Aorta (tissue), 5 donors: ENCODE measurements around the gene HSPG2. TPM values are rescaled to one million over a fixed set of nuclear protein-coding genes. Genes with fewer than 3 reads are reported as not detected.
A peak's percentile ranks its signal among the peaks of the same experiment; 100 is the strongest.

ENCODE experiments used
- ATAC-seq: fragments of 200-7000 bp; cut with Tn5 transposase; one replicate; pipeline ENCODE4 v1.9.1; 2022; ENCODE audit warnings: moderate library complexity; ENCODE audit not compliant: low FRiP score
- DNase-seq, 2 donors: peaks; one replicate each; pipeline ENCODE4 v3.0.0-alpha.2; 2020
- H3K27ac ChIP-seq, 2 donors: one replicate each; pipeline ENCODE4 v1.5.1; 2013; ENCODE audit warnings: low read length in 2 of 2, mild to moderate bottlenecking in 2 of 2, moderate library complexity in 2 of 2, control low read depth in 1 of 2, inconsistent platforms in 1 of 2, low read depth in 1 of 2
- H3K27me3 ChIP-seq, 2 donors: one replicate each; pipeline ENCODE4 v1.6.1; 2013; ENCODE audit warnings: control low read depth in 1 of 2, low read length in 1 of 2, mild to moderate bottlenecking in 1 of 2, moderate library complexity in 1 of 2; ENCODE audit not compliant: insufficient read depth in 2 of 2, control insufficient read depth in 1 of 2
- H3K36me3 ChIP-seq, 2 donors: one replicate each; pipeline ENCODE4 v1.6.1; 2013; ENCODE audit warnings: control low read depth in 1 of 2, low read length in 1 of 2, mild to moderate bottlenecking in 1 of 2; ENCODE audit not compliant: insufficient read depth in 2 of 2, control insufficient read depth in 1 of 2
- H3K4me1 ChIP-seq, 2 donors: one replicate each; pipeline ENCODE4 v1.6.1; 2013; ENCODE audit warnings: low read length in 2 of 2, control low read depth in 1 of 2, mild to moderate bottlenecking in 1 of 2, moderate library complexity in 1 of 2; ENCODE audit not compliant: insufficient read depth in 2 of 2, control insufficient read depth in 1 of 2
- H3K4me3 ChIP-seq, 2 donors: one replicate each; pipeline ENCODE4 v1.5.1; 2013; ENCODE audit warnings: low read length in 2 of 2, control low read depth in 1 of 2, mild to moderate bottlenecking in 1 of 2
- H3K9me3 ChIP-seq: one replicate; pipeline ENCODE4 v1.6.1; 2013; ENCODE audit warnings: mild to moderate bottlenecking, low read length; ENCODE audit not compliant: control insufficient read depth
- WGBS, 2 donors: extraction: QIAGEN DNeasy Blood & Tissue Kit; methylation state at CpG; one replicate each; pipeline ENCODE4 v1.1.7; 2013; 5-methylcytosine and 5-hydroxymethylcytosine counted together
- intact Hi-C, 2 donors: fragments of 100-400 bp; cut with DNase I; formaldehyde crosslinking; loops; one replicate each; pipeline versions ENCODE4 v1.14.2 to v1.15.0; 2022
- polyA plus RNA-seq, 2 donors: library from polyadenylated mRNA; stranded (reverse); fragments of 200-250 nt; gene quantifications; one replicate each; pipeline ENCODE4 v1.2.3, GENCODE V29; 2013
- total RNA-seq, 2 donors: library from RNA; stranded (reverse); fragmentation: NEBNext Ultra II Directional; extraction: Animal tissue kit (Norgen Biotek cat#: 25700); gene quantifications; one replicate each; pipeline ENCODE4 v1.2.1, GENCODE V29; 2021
- donor health status: healthy with polysubstance abuse.
- donor health status: Bipolar disorder and iron deficiency.
- donor health status: DM: no; HTN: no; CAD: no.
- donor health status: DM: no; HTN: no; CAD: no.
- donor health status: DM: yes; HTN: yes; CAD: no.

Gene HSPG2
- total and polyA plus RNA-seq, 4 donors: 49.1 to 1,205 (median 568) TPM

DNA sequence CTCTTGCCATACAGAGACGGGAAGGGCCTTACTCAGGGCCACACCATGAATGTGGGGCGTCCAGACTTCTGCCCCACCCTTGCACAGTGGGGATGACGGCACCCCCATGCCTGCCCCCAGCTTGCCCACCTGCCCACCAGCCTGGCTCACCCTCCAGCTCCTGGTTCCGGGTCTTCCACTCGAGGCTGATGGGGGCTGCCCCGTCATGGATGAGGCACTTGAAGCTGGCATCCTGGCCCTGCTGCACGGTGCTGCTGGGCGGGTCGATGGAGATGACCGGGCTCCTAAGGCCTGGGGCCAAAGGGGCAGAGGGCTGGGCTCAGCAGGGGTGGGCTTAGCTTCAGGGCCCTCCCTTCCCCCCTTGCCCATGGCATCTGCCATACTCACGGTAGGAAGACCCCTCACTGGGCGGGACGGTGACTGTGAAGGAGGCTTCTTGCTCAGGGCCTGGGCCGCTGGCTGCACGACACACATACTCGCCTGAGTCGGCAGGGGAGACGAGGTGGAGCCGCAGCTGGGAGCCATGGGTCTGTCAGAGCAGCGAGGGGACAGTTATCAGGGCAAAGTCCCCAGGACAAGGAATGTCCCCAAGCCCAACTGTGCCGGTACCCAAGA lies 95.2 kb downstream of the HSPG2 start:
- H3K36me3 ChIP-seq: peaks cover under 1 to 19% of the 10 kb centered on the region in 2 donors
- WGBS, 2 donors: 87% methylated on average over 21 of the region's 21 CpGs
- H3K4me3 ChIP-seq: no peak overlapping the region
- no peaks in the 10 kb centered on the region for H3K9me3 ChIP-seq
- DNase-seq (peak in 1 of 2 donors; percentile 73), ATAC-seq (no peak)
- no peak overlapping the region for H3K27ac ChIP-seq
- H3K27me3 ChIP-seq: no peaks in the 10 kb centered on the region
- H3K4me1 ChIP-seq: no peaks in the 10 kb centered on the region
- intact Hi-C loops: no loop called here

GRCh38 chr1:21840981-21841380 lies 96.1 kb downstream of the HSPG2 start:
- H3K4me3 ChIP-seq: no peak overlapping the region
- 90 to 91% methylated on average over 13 of the region's 13 CpGs for WGBS, 2 donors
- no peaks in the 10 kb centered on the region for H3K9me3 ChIP-seq
- H3K27me3 ChIP-seq: no peaks in the 10 kb centered on the region
- peaks cover 0 to 22% of the 10 kb centered on the region in 2 donors for H3K36me3 ChIP-seq
- ATAC-seq: no peak
- H3K27ac ChIP-seq: no peak overlapping the region
- no peaks in the 10 kb centered on the region for H3K4me1 ChIP-seq
- peak in 1 of 2 donors; percentile 68 for DNase-seq
- intact Hi-C loops: no loop called here

DNA sequence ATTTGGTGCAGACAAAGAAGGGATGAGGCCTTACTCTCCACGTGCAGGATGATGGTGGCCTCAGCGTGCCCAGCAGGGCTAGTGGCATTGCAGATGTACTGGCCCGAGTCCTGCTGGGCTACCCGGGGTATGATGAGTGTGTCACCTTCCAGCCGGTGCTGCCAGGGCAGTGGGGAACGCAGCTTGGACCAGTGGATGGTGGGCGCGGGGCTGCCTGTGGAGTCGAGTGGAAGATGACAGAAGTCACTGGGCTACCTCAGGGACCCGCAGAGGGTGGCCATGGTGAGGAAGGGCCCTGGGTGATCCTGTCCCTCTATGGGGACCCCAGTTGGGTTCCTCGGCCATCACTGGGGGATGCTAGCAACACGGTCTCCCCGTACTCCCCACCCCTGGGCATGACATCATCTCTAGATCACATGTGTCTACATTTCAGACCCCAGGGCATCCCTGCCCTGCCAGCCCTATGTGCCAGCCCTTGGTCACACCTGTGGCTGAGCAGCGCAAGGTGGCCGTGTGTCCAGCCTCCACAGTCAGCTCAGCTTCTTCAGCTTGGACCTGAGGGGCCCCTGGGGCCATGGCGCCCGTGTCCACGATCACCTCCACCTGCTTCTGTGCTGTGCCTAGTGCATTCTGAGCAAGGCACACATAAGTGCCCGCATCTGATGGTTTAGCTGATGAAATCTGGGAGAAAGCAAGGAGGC lies 97.6 kb downstream of the HSPG2 start:
- WGBS, 2 donors: 90 to 92% methylated on average over 19 of the region's 19 CpGs
- intact Hi-C loops: no loop called here
- Histone ChIP-seq H3K9me3 (no peaks in the 10 kb centered on the region), H3K4me3 (no peak overlapping the region), H3K4me1 (no peaks in the 10 kb centered on the region), H3K27ac (no peak overlapping the region), H3K36me3 (peaks cover 0 to 26% of the 10 kb centered on the region in 2 donors), H3K27me3 (no peaks in the 10 kb centered on the region)
- ATAC-seq (no peak), DNase-seq (no peak)

DNA sequence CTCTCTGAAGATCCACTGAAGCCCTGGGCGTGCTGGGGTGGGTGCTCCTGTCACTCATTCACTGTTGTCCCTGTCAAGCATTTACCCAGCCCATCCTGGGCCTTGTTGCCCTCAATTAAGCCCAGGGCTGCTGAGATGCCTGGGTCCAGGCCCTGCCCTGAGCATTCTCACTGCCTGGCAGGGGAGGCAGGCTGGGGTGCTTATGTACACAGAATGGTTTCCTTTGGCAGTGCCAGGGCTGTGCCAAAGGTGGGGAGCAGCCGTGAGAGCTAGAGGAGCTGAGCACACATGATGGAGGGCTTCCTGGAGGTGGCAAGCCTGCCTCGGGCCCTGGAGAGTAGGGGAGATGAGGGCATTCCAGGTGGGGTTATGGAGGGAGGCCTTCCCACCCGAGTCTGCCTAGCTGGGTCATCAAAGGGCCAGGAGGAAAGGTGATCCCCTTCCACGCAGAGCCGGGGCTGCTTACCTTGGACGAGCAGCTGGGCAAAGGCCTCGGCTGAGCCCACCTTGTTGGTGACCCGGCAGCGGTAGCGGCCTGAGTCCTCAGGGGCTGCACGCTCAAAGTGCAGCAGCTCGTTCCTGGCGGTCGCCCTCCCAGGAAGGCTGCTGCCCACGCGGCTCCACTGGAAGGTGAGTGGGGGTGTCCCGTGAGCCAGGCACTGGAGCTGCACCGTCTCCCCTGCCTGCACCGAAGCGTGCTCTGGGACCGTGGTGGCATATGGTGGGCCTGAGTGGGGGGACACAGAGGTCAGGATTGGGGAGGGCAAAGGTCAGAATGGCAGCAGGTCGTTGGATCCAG lies 98.6 kb downstream of the HSPG2 start:
- H3K4me1 ChIP-seq: no peaks in the 10 kb centered on the region
- no peak overlapping the region for H3K4me3 ChIP-seq
- intact Hi-C loops: no loop called here
- no peaks in the 10 kb centered on the region for H3K9me3 ChIP-seq
- no peak overlapping the region for H3K27ac ChIP-seq
- H3K36me3 ChIP-seq: peaks cover 0 to 30% of the 10 kb centered on the region in 2 donors
- no peaks in the 10 kb centered on the region for H3K27me3 ChIP-seq
- WGBS, 2 donors: 89% methylated on average over 23 of the region's 23 CpGs
- ATAC-seq (no peak), DNase-seq (peak in 1 of 2 donors; percentile 72)

- no peaks in the 10 kb centered on the region for H3K9me3 ChIP-seq
- WGBS, 2 donors: 94 to 96% methylated on average over 10 of the region's 10 CpGs
- no peak for DNase-seq
- no peak overlapping the region for H3K27ac ChIP-seq
- no peak for ATAC-seq
- no peaks in the 10 kb centered on the region for H3K4me1 ChIP-seq
- no peak overlapping the region for H3K4me3 ChIP-seq
- H3K27me3 ChIP-seq: no peaks in the 10 kb centered on the region
- H3K36me3 ChIP-seq: peaks cover 0 to 30% of the 10 kb centered on the region in 2 donors
- intact Hi-C loops: no loop called here
These were observed 99.6 kb downstream of the HSPG2 start for GRCh38 chr1:21837476-21837875.

DNA sequence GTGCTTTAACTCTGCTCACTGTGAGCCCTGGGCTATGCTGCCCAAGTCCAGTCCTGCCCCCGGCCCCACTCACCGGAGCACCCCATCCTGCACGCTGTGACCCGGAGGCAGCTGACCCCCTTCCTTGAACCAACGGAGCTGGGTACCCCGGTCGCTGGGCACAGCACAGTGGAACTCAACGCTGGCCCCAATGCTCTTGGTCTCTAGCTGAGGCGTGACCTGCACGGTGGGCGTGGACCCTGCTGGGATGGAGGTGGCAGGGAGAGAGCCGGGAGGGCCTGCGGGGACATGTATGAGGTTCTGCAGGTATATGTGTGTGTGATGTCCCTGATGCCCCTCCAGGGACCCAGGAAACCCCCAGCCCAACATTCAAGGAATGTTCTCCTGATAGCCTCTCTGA lies 100.4 kb downstream of the HSPG2 start:
- DNase-seq (peak in 1 of 2 donors; percentile 75), ATAC-seq (no peak)
- Histone ChIP-seq H3K27me3 (no peaks in the 10 kb centered on the region), H3K27ac (no peak overlapping the region), H3K4me1 (no peaks in the 10 kb centered on the region), H3K4me3 (no peak overlapping the region), H3K36me3 (peaks cover 0 to 28% of the 10 kb centered on the region in 2 donors), H3K9me3 (no peaks in the 10 kb centered on the region)
- WGBS, 2 donors: 94 to 95% methylated on average over 13 of the region's 13 CpGs
- intact Hi-C loops: no loop called here

GRCh38 chr1:21836010-21836409 lies 101.1 kb downstream of the HSPG2 start:
- Histone ChIP-seq H3K4me1 (no peaks in the 10 kb centered on the region), H3K36me3 (peaks cover under 1 to 34% of the 10 kb centered on the region in 2 donors), H3K9me3 (no peaks in the 10 kb centered on the region), H3K27me3 (no peaks in the 10 kb centered on the region), H3K4me3 (no peak overlapping the region), H3K27ac (no peak overlapping the region)
- WGBS, 2 donors: 95 to 97% methylated on average over 4 of the region's 4 CpGs
- no peak for DNase-seq
- intact Hi-C loops: no loop called here
- ATAC-seq: no peak

- no peak overlapping the region for H3K4me3 ChIP-seq
- intact Hi-C loops: no loop called here
- no peak overlapping the region for H3K27ac ChIP-seq
- DNase-seq (no peak), ATAC-seq (no peak)
- no peaks in the 10 kb centered on the region for H3K27me3 ChIP-seq
- 96 to 98% methylated on average over 16 of the region's 16 CpGs for WGBS, 2 donors
- no peaks in the 10 kb centered on the region for H3K4me1 ChIP-seq
- no peaks in the 10 kb centered on the region for H3K9me3 ChIP-seq
- H3K36me3 ChIP-seq: peaks cover 4 to 41% of the 10 kb centered on the region in 2 donors
These were observed 102.4 kb downstream of the HSPG2 start for GRCh38 chr1:21834666-21835065.
